GM23338 (cell line): Measurements from ENCODE around the gene TLCD3A. TPM values are rescaled to one million over a fixed set of nuclear protein-coding genes. Genes with fewer than 3 reads are reported as not detected.

Source experiments
- ATAC-seq: fragments of 200-7000 bp; cut with Tn5 transposase; 3 replicates; pipeline ENCODE4 v1.9.1; 2020
- DNase-seq: peaks from one replicate; pipeline ENCODE4 v3.0.0-alpha.2; 2015; ENCODE audit warnings: low spot score
- H2AFZ ChIP-seq: fragments of 200-600 bp; sonication (generic); 2 replicates; pipeline ENCODE4 v1.8.0; 2016; ENCODE audit warnings: antibody characterized with exemption, mild to moderate bottlenecking, moderate library complexity
- H3F3A ChIP-seq: fragments of 200-600 bp; sonication (generic); replicated peaks from 2 replicates; pipeline ENCODE4 v1.8.0; 2017; ENCODE audit warnings: antibody characterized with exemption, mixed run types, low read depth
- H3K27ac ChIP-seq: fragments of 200-600 bp; sonication (generic); 2 replicates; pipeline ENCODE4 v1.6.1; 2016; ENCODE audit warnings: low read depth
- H3K27me3 ChIP-seq: fragments of 200-600 bp; sonication (generic); 2 replicates; pipeline ENCODE4 v1.8.0; 2016; ENCODE audit warnings: mild to moderate bottlenecking, mixed run types, moderate library complexity; ENCODE audit not compliant: insufficient read depth
- H3K36me3 ChIP-seq: fragments of 200-600 bp; sonication (generic); 2 replicates; pipeline ENCODE4 v1.8.0; 2016; ENCODE audit warnings: mild to moderate bottlenecking; ENCODE audit not compliant: insufficient read depth
- H3K4me1 ChIP-seq: fragments of 200-600 bp; sonication (generic); 2 replicates; pipeline ENCODE4 v1.8.0; 2016; ENCODE audit warnings: mild to moderate bottlenecking, moderate library complexity; ENCODE audit not compliant: insufficient read depth
- H3K4me2 ChIP-seq: fragments of 200-600 bp; sonication (generic); 2 replicates; pipeline ENCODE4 v1.7.1; 2017; ENCODE audit warnings: mixed run types
- H3K4me3 ChIP-seq: fragments of 200-600 bp; sonication (generic); 2 replicates; pipeline ENCODE4 v1.6.1; 2016; ENCODE audit warnings: mixed run types
- H3K79me2 ChIP-seq: fragments of 200-600 bp; sonication (generic); replicated peaks from 2 replicates; pipeline ENCODE4 v1.8.0; 2017; ENCODE audit warnings: mild to moderate bottlenecking; ENCODE audit not compliant: insufficient read depth
- H3K9me2 ChIP-seq: fragments of 200-600 bp; sonication (generic); 2 replicates; pipeline ENCODE4 v1.8.0; 2017; ENCODE audit not compliant: insufficient read depth
- H4K20me1 ChIP-seq: fragments of 200-600 bp; sonication (generic); replicated peaks from 2 replicates; pipeline ENCODE4 v1.8.0; 2017; ENCODE audit warnings: mild to moderate bottlenecking; ENCODE audit not compliant: insufficient read depth
- H3K27ac Mint-ChIP-seq: 2 replicates; pipeline ENCODE4 v1.8.0; 2020; ENCODE audit warnings: inconsistent platforms, mild to moderate bottlenecking, moderate library complexity, mixed read lengths
- H3K27me3 Mint-ChIP-seq: 3 replicates; pipeline ENCODE4 v1.8.0; 2022; ENCODE audit warnings: low read depth, mild to moderate bottlenecking, moderate library complexity, mixed read lengths, inconsistent platforms; ENCODE audit not compliant: insufficient read depth, poor library complexity
- H3K36me3 Mint-ChIP-seq: 3 replicates; pipeline ENCODE4 v1.8.0; 2021; ENCODE audit warnings: low read depth, mild to moderate bottlenecking, inconsistent platforms, moderate library complexity, mixed read lengths
- H3K4me1 Mint-ChIP-seq: 3 replicates; pipeline ENCODE4 v1.8.0; 2020; ENCODE audit warnings: mild to moderate bottlenecking, inconsistent platforms, mixed read lengths
- H3K4me3 Mint-ChIP-seq: 3 replicates; pipeline ENCODE4 v1.8.0; 2021; ENCODE audit warnings: moderate library complexity, mild to moderate bottlenecking, inconsistent platforms, mixed read lengths
- H3K9me3 Mint-ChIP-seq: 3 replicates; pipeline ENCODE4 v1.8.0; 2020; ENCODE audit warnings: moderate library complexity, mild to moderate bottlenecking, inconsistent platforms, mixed read lengths
- CREB1 ChIP-seq: fragments of 250-450 bp; sonication (Bioruptor Pico); IDR thresholded peaks from 2 replicates; pipeline ENCODE4 v1.5.0; 2020; ENCODE audit warnings: low read depth, mild to moderate bottlenecking, moderate library complexity
- CTCF ChIP-seq, 2 experiments: fragments of 200-600 bp in 1 of 2; sonication (generic) in 1 of 2; conservative IDR thresholded peaks; 2 replicates each; pipeline versions ENCODE4 v1.5.1 to v1.6.1; 2016 to 2017; ENCODE audit warnings: antibody characterized with exemption in 2 of 2, low read depth in 2 of 2, mild to moderate bottlenecking in 2 of 2, moderate library complexity in 1 of 2
- ETS1 ChIP-seq: IDR thresholded peaks from 2 replicates; pipeline ENCODE4 v1.6.1; 2016; ENCODE audit warnings: antibody characterized with exemption
- EZH2 ChIP-seq: fragments of 200-600 bp; sonication (generic); IDR thresholded peaks from one replicate; pipeline ENCODE4 v1.8.0; 2017; ENCODE audit warnings: antibody characterized with exemption, mild to moderate bottlenecking, low read depth; ENCODE audit not compliant: unreplicated experiment
- EZH2phosphoT487 ChIP-seq: fragments of 200-600 bp; sonication (generic); IDR thresholded peaks from one replicate; pipeline ENCODE4 v1.8.1; 2018; ENCODE audit warnings: antibody characterized with exemption; ENCODE audit not compliant: unreplicated experiment
- JUNB ChIP-seq: IDR thresholded peaks from one replicate; pipeline ENCODE4 v1.6.1; 2016; ENCODE audit warnings: antibody characterized with exemption; ENCODE audit not compliant: unreplicated experiment
- NANOG ChIP-seq: IDR thresholded peaks from 2 replicates; pipeline ENCODE4 v1.6.1; 2016; ENCODE audit warnings: antibody characterized with exemption, borderline replicate concordance
- POLR2AphosphoS5 ChIP-seq: IDR thresholded peaks from 2 replicates; pipeline ENCODE4 v1.6.1; 2016; ENCODE audit warnings: antibody characterized with exemption, low read depth
- REST ChIP-seq: IDR thresholded peaks from one replicate; pipeline ENCODE4 v1.6.1; 2018; ENCODE audit warnings: antibody characterized with exemption; ENCODE audit not compliant: unreplicated experiment
- STAT1 ChIP-seq: IDR thresholded peaks from one replicate; pipeline ENCODE4 v1.6.1; 2016; ENCODE audit warnings: antibody characterized with exemption; ENCODE audit not compliant: unreplicated experiment
- ZNF114 ChIP-seq: fragments of 250-450 bp; sonication (Bioruptor Pico); IDR thresholded peaks from 2 replicates; pipeline ENCODE4 v1.5.0; 2020; ENCODE audit warnings: mild to moderate bottlenecking, moderate library complexity
- ZNF331 ChIP-seq: fragments of 250-450 bp; sonication (Bioruptor Pico); IDR thresholded peaks from 2 replicates; pipeline ENCODE4 v1.5.0; 2020; ENCODE audit warnings: low read depth, mild to moderate bottlenecking, moderate library complexity
- polyA plus RNA-seq: library from polyadenylated mRNA; unstranded; fragments of >200 nt; fragmentation: Nextera tagmentation; extraction: Ambion mirVana; gene quantifications from 2 replicates; pipeline ENCODE4 v1.2.1, GENCODE V29; 2016
- total RNA-seq: library from RNA; depleted of rRNA; stranded (reverse); fragments of >200 nt; shearing (Covaris generic); gene quantifications from 2 replicates; pipeline ENCODE4 v1.2.3, GENCODE V29; 2014
- TF ChIP-seq, protein P1 (sequence below): fragments of 250-450 bp; sonication (Bioruptor Pico); IDR thresholded peaks from 2 replicates; pipeline ENCODE4 v1.5.0; 2020; ENCODE audit warnings: mild to moderate bottlenecking, moderate library complexity

Gene TLCD3A
- total and polyA plus RNA-seq, 2 experiments from 2014 or later = 10.3 to 21.1 TPM

DNA sequence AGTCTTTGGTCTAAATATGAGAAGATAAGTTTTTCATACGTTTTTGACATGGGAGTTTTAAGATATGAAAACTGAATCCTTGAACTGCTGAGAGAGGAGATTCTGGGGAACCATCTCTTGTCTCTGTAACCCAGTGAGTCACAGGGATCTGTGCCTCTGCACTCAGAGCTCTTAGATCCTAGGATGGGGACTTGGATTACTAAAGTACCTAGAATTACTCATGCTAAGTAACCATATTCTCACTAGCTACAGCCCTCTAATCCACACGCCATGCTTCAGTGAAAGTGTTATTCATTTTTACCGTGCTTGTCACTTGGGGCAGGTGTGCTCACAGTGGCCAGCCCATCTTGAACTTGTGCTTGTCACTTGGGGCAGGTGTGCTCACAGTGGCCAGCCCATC is 51.7 kb downstream of the TLCD3A start:
- Mint-ChIP-seq H3K4me1 (peaks cover 9% of the 10 kb centered on the region; the same call in 2 of the 3 replicates), H3K4me3 (peak overlapping the region; percentile 95), H3K27ac (no peak overlapping the region), H3K9me3 (no peaks in the 10 kb centered on the region; the same call in 2 of the 3 replicates), H3K27me3 (peaks cover 21% of the 10 kb centered on the region), H3K36me3 (peaks cover 35% of the 10 kb centered on the region)
- no peak for DNase-seq
- H3K27ac ChIP-seq = no peak overlapping the region
- H3K9me2 ChIP-seq = no peaks in the 10 kb centered on the region
- peak overlapping the region; percentile 98; the same call in 1 of the 2 replicates for H3K4me3 ChIP-seq
- peaks cover 9% of the 10 kb centered on the region; the same call in 1 of the 2 replicates for H3K36me3 ChIP-seq
- no peak overlapping the region for H2AFZ ChIP-seq
- no peak for ATAC-seq
- peaks cover 11% of the 10 kb centered on the region for H4K20me1 ChIP-seq
- TF ChIP-seq ZNF331 = no peak
- TF ChIP-seq CTCF (conservative IDR thresholded peaks at IDR 0.05; ENCODE audit: low read depth in 2 of 2) = no peak
- TF ChIP-seq ZNF114 (CRISPR knock-in tag) = no peak
- TF ChIP-seq JUNB = no peak
- TF ChIP-seq ETS1 = no peak
- TF ChIP-seq EZH2 = no peak
- no peak for TF ChIP-seq NANOG
- TF ChIP-seq, protein P1, sequence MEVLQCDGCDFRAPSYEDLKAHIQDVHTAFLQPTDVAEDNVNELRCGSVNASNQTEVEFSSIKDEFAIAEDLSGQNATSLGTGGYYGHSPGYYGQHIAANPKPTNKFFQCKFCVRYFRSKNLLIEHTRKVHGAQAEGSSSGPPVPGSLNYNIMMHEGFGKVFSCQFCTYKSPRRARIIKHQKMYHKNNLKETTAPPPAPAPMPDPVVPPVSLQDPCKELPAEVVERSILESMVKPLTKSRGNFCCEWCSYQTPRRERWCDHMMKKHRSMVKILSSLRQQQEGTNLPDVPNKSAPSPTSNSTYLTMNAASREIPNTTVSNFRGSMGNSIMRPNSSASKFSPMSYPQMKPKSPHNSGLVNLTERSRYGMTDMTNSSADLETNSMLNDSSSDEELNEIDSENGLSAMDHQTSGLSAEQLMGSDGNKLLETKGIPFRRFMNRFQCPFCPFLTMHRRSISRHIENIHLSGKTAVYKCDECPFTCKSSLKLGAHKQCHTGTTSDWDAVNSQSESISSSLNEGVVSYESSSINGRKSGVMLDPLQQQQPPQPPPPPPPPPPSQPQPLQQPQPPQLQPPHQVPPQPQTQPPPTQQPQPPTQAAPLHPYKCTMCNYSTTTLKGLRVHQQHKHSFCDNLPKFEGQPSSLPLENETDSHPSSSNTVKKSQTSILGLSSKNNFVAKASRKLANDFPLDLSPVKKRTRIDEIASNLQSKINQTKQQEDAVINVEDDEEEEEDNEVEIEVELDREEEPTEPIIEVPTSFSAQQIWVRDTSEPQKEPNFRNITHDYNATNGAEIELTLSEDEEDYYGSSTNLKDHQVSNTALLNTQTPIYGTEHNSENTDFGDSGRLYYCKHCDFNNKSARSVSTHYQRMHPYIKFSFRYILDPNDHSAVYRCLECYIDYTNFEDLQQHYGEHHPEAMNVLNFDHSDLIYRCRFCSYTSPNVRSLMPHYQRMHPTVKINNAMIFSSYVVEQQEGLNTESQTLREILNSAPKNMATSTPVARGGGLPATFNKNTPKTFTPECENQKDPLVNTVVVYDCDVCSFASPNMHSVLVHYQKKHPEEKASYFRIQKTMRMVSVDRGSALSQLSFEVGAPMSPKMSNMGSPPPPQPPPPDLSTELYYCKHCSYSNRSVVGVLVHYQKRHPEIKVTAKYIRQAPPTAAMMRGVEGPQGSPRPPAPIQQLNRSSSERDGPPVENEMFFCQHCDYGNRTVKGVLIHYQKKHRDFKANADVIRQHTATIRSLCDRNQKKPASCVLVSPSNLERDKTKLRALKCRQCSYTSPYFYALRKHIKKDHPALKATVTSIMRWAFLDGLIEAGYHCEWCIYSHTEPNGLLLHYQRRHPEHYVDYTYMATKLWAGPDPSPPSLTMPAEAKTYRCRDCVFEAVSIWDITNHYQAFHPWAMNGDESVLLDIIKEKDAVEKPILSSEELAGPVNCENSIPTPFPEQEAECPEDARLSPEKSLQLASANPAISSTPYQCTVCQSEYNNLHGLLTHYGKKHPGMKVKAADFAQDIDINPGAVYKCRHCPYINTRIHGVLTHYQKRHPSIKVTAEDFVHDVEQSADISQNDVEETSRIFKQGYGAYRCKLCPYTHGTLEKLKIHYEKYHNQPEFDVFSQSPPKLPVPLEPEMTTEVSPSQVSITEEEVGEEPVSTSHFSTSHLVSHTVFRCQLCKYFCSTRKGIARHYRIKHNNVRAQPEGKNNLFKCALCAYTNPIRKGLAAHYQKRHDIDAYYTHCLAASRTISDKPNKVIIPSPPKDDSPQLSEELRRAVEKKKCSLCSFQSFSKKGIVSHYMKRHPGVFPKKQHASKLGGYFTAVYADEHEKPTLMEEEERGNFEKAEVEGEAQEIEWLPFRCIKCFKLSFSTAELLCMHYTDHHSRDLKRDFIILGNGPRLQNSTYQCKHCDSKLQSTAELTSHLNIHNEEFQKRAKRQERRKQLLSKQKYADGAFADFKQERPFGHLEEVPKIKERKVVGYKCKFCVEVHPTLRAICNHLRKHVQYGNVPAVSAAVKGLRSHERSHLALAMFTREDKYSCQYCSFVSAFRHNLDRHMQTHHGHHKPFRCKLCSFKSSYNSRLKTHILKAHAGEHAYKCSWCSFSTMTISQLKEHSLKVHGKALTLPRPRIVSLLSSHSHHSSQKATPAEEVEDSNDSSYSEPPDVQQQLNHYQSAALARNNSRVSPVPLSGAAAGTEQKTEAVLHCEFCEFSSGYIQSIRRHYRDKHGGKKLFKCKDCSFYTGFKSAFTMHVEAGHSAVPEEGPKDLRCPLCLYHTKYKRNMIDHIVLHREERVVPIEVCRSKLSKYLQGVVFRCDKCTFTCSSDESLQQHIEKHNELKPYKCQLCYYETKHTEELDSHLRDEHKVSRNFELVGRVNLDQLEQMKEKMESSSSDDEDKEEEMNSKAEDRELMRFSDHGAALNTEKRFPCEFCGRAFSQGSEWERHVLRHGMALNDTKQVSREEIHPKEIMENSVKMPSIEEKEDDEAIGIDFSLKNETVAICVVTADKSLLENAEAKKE (CRISPR knock-in tag) = no peak
- no peak for TF ChIP-seq EZH2phosphoT487
- TF ChIP-seq POLR2AphosphoS5 = no peak
- no peak for TF ChIP-seq STAT1
- TF ChIP-seq REST = no peak
- no peak for TF ChIP-seq CREB1
- H3K4me2 ChIP-seq = no peak overlapping the region
- H3K27me3 ChIP-seq = no peaks in the 10 kb centered on the region
- peaks cover 16% of the 10 kb centered on the region; the same call in 1 of the 2 replicates for H3K4me1 ChIP-seq
- H3K79me2 ChIP-seq = peaks cover 72% of the 10 kb centered on the region
- H3F3A ChIP-seq = peaks cover 10% of the 10 kb centered on the region
